ENCODE results near the gene SLC17A9. TPM values are rescaled to one million over a fixed set of nuclear protein-coding genes. Genes with fewer than 3 reads are reported as not detected.

The SLC17A9 gene
- polyA plus RNA-seq, 6 donors from 2014 or later = 3.1 to 10.0 (median 5.1) TPM

DNA sequence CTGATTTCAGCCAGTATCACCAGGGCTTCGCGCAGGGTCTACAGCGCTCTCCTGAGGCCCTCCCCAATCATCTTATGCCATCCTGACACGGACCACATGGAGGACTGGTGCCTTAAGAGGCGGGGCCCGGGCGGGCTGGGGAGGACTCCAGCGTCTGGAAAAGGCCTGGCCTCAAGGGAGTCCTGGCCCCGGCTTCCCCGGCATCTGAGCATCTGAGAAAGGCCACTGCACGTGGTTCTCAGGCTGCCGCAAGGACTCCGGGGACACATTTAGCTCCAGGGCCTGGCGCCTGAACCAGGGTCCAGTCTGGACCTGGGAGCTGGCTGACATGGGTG lies 32.9 kb downstream of the SLC17A9 start:
- no peak overlapping the region for H3K27ac Mint-ChIP-seq
- no peaks in the 10 kb centered on the region for H3K9me3 Mint-ChIP-seq
- H3K4me1 Mint-ChIP-seq = peaks cover 20 to 28% (median 22%) of the 10 kb centered on the region in 3 donors
- H3K27me3 Mint-ChIP-seq = peaks cover 25 to 74% (median 65%) of the 10 kb centered on the region in 3 donors
- no peaks in the 10 kb centered on the region for H3K36me3 Mint-ChIP-seq
- no peak overlapping the region for H3K4me3 Mint-ChIP-seq
- DNase-seq (no peak), ATAC-seq (ENCODE audit: low read depth in 2 of 2) (no peak)

DNA sequence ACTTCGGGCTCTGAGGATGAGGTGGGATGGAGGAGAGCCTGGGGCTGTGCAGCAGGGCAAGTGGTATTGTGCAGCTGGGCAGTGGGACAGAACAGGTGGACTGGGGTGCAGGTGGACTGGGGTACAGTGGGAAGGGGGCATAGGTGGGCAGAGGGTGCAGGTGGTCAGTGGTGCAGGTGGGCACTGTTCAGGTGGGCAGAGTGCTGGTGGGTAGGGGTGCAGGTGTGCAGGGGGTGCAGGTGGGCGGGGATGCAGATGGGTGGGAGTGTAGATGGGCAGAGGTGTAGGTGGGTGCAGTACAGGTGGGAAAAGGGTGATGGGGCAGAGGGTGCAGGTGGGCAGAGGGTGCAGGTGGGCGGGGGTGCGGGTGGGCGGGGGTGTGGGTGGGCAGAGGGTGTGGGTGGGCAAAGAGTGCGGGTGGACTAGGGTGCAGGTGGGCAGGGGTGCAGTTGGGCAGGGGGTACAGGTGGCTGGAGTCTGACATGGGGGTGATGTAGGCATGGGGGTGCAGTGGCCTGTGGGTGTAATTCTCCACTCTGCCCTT lies 33.8 kb downstream of the SLC17A9 start:
- H3K27ac Mint-ChIP-seq = peak overlapping the region in 1 of 6 donors; percentile 8
- ATAC-seq (ENCODE audit: low read depth in 2 of 2) = no peak
- DNase-seq = no peak
- no peaks in the 10 kb centered on the region for H3K36me3 Mint-ChIP-seq
- peaks cover 18 to 76% (median 65%) of the 10 kb centered on the region in 3 donors for H3K27me3 Mint-ChIP-seq
- H3K4me3 Mint-ChIP-seq = no peak overlapping the region
- H3K4me1 Mint-ChIP-seq = peaks cover 15 to 25% (median 16%) of the 10 kb centered on the region in 3 donors
- no peaks in the 10 kb centered on the region for H3K9me3 Mint-ChIP-seq

DNA sequence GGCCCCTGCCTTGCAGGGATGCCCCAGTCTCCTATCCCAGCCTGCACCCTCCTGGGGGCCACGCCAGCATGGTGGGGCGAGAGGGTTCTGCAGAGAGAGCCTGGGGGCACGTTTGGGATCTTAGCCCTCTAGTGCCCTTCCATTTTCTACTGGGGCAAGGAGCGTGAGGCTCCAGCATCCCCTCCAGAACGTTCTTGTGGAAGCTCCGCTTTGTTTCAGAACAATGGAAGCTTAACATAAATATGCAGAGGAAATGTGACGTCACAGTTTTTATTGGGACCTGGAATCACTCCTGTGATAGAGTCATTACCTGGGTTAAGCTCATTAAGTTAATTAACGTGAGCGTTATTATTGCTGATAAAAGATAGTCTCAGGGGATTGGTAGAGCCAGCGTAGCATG lies 34.6 kb downstream of the SLC17A9 start:
- H3K9me3 Mint-ChIP-seq = no peaks in the 10 kb centered on the region
- H3K4me3 Mint-ChIP-seq = no peak overlapping the region
- DNase-seq = no peak
- no peaks in the 10 kb centered on the region for H3K36me3 Mint-ChIP-seq
- H3K27me3 Mint-ChIP-seq = peaks cover 21 to 76% (median 61%) of the 10 kb centered on the region in 3 donors
- H3K4me1 Mint-ChIP-seq = peaks cover 7 to 18% (median 13%) of the 10 kb centered on the region in 3 donors
- H3K27ac Mint-ChIP-seq = peak overlapping the region in 1 of 6 donors; percentile 6
- ATAC-seq (ENCODE audit: low read depth in 2 of 2) = no peak

DNA sequence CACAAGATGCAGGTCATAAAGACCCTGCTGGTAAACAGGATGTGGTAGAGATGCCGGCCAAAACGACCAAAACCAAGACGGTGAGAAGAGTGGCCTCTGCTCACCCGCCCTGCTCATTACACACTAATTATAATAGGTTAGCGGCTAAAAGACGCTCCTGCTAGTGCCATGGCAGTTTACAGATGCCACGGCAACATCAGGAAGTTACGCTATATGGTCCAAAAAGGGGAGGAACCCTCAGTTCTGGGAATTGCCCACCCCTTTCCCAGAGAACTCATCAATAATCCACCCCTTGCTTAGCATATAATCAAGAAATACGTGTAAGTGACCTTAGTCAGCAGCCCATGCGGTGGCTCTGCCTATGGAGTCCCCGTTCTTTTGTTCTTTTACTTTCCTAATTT lies 36.7 kb downstream of the SLC17A9 start:
- Mint-ChIP-seq H3K9me3 (no peaks in the 10 kb centered on the region), H3K27me3 (peaks cover 13 to 66% (median 51%) of the 10 kb centered on the region in 3 donors), H3K36me3 (no peaks in the 10 kb centered on the region), H3K4me3 (peak overlapping the region; percentile 38 to 90 (median 76)), H3K27ac (peak overlapping the region in 1 of 6 donors; percentile 79), H3K4me1 (peaks cover 4 to 14% (median 13%) of the 10 kb centered on the region in 3 donors)
- DNase-seq = no peak
- ATAC-seq (ENCODE audit: low read depth in 2 of 2) = peak in 1 of 2 donors; percentile 23

DNA sequence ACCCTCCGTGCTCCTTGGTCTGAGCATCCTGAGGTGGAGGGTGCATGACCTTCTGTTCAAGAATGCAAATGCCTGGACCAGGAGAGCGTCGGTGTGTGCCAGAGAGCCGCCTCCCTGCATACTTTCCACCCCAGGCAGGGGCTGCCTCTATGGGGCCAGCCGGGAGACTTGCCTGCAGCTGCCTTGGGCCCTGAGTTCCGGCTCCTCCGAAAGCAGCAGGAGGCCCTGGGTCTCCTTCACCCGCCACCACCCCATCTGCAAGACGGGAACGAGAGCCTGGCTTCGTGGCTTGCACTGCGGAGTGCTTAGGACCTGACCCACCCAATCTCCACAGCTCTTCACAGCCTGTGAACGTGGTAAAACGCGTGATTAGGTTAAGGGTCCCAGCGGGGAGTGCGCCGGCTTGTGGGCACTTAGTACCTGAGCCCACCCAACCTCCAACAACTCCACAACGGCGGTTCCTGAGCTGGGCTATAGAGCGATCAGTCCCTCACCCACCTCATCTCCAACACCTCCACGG lies 37.9 kb downstream of the SLC17A9 start:
- H3K27ac Mint-ChIP-seq = no peak overlapping the region
- peaks cover 4 to 14% (median 13%) of the 10 kb centered on the region in 3 donors for H3K4me1 Mint-ChIP-seq
- no peaks in the 10 kb centered on the region for H3K36me3 Mint-ChIP-seq
- H3K4me3 Mint-ChIP-seq = peak overlapping the region in 2 of 8 donors; percentile 9 to 57
- DNase-seq = no peak
- H3K27me3 Mint-ChIP-seq = peaks cover 19 to 68% (median 53%) of the 10 kb centered on the region in 3 donors
- ATAC-seq (ENCODE audit: low read depth in 2 of 2) = no peak
- no peaks in the 10 kb centered on the region for H3K9me3 Mint-ChIP-seq

DNA sequence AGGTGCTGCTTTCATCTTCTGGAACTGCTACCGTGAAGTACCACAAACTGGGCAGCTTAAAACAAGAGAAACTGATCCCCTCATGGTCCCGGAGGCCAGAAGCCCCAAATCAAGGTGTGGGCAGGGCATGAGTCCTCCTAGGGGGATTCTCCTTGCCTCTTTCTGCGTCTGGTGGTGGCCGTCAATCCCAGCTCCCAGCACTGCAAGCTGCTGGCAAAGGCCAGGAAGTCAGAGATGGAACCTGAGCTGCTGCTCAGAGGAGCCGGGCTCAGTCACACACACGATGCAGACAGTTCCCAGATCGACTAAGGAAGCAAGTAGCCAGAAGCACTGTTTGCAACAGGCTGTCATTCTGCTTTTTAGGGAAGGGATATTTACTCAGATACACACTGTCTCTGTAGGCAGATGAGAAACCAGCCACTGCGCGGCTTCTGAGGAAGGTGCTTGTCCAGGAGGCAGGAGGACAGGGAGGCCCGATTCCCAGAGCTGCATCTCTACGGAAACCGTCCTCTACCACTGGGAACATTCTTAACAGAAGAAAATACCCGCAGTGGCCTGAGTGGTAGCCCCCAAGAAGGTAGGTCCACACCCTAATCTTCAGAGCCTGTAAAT lies 38.8 kb downstream of the SLC17A9 start:
- no peak overlapping the region for H3K27ac Mint-ChIP-seq
- peaks cover 4 to 14% (median 10%) of the 10 kb centered on the region in 3 donors for H3K4me1 Mint-ChIP-seq
- H3K9me3 Mint-ChIP-seq = no peaks in the 10 kb centered on the region
- no peak for ATAC-seq (ENCODE audit: low read depth in 2 of 2)
- no peaks in the 10 kb centered on the region for H3K36me3 Mint-ChIP-seq
- H3K4me3 Mint-ChIP-seq = no peak overlapping the region
- no peak for DNase-seq
- peaks cover 22 to 71% (median 56%) of the 10 kb centered on the region in 3 donors for H3K27me3 Mint-ChIP-seq

DNA sequence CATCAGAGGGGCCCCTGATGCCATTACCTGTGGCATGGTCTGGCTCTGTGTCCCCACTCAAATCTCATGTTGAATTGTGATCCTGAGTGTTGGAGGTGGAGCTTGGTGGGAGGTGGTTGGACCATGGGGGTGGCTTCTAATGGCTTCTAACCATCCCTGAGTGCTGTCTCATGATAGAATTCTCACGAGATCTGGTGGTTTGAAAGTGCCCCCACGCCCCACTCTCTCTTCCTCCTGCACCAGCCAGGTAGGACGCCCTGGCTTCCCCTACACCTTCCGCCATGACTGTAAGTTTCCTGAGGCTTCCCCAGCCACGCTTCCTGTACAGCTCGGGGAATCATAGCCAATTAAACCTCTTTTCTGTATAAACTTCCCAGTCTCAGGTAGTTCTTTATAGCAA lies 39.4 kb downstream of the SLC17A9 start:
- peaks cover 4 to 14% (median 10%) of the 10 kb centered on the region in 3 donors for H3K4me1 Mint-ChIP-seq
- DNase-seq = no peak
- peaks cover 22 to 71% (median 56%) of the 10 kb centered on the region in 3 donors for H3K27me3 Mint-ChIP-seq
- H3K9me3 Mint-ChIP-seq = no peaks in the 10 kb centered on the region
- no peak overlapping the region for H3K4me3 Mint-ChIP-seq
- H3K27ac Mint-ChIP-seq = no peak overlapping the region
- no peaks in the 10 kb centered on the region for H3K36me3 Mint-ChIP-seq
- no peak for ATAC-seq (ENCODE audit: low read depth in 2 of 2)

DNA sequence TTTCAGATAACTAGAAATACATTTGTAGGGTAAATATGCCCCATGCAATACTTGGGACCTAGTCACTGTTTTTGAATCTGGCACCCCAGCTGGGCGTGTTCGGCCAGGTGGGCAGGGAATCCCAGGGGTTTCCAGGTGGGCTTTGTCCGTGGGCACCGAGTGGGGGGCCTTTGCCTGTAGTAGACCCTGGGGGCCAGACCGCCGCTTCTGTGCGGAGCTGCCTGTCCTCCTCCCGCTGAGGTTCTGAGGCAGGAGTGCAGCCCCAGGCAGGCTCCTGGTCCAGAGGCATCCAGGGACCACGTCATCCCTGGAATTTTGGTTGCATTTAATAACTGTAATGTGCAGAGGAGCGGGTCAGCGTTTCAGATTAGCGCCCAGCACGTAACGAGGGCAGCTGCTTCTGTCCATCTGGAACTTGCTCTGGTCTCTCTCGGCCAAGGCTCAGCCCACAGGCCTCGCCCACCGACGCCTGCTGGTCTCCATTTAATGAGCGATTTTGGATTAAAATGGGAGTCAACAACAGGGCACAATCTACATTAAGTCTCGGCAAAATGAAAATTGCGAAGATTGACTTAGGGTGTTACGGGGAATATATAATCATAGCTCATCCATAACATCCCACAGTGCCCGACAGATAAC lies 41.5 kb downstream of the SLC17A9 start:
- no peak overlapping the region for H3K4me3 Mint-ChIP-seq
- DNase-seq (no peak), ATAC-seq (ENCODE audit: low read depth in 2 of 2) (no peak)
- no peaks in the 10 kb centered on the region for H3K36me3 Mint-ChIP-seq
- peaks cover 27 to 75% (median 65%) of the 10 kb centered on the region in 3 donors for H3K27me3 Mint-ChIP-seq
- no peak overlapping the region for H3K27ac Mint-ChIP-seq
- H3K9me3 Mint-ChIP-seq = peaks cover 0 to 2% (median 0%) of the 10 kb centered on the region in 7 donors
- peaks cover 4 to 12% (median 6%) of the 10 kb centered on the region in 3 donors for H3K4me1 Mint-ChIP-seq

DNA sequence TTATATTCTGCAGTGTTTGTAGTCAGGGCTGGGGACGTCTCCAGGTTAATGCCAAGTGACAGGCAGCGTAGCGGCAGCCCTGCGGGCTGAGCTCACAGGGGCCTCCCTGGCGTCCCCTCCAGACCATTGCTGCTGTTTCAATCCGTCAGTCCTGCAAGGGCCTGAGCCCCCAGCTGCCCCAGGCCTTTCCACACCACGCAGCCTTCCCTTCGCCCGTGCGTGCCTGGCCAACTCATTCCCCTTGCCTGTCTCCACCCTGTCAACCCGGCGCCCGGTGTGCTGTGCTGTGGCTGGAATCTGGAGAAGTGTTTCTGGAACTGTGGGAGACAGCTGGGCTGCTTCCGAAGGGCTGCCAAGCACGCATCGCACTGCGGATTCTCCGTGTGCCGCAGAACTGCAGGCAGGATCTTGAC lies 42.4 kb downstream of the SLC17A9 start:
- H3K4me3 Mint-ChIP-seq = no peak overlapping the region
- no peak for DNase-seq
- no peaks in the 10 kb centered on the region for H3K36me3 Mint-ChIP-seq
- peaks cover 0 to 2% (median 0%) of the 10 kb centered on the region in 7 donors for H3K9me3 Mint-ChIP-seq
- no peak overlapping the region for H3K27ac Mint-ChIP-seq
- no peak for ATAC-seq (ENCODE audit: low read depth in 2 of 2)
- peaks cover 28 to 80% (median 73%) of the 10 kb centered on the region in 3 donors for H3K27me3 Mint-ChIP-seq
- peaks cover 0 to 5% (median 0%) of the 10 kb centered on the region in 3 donors for H3K4me1 Mint-ChIP-seq

DNA sequence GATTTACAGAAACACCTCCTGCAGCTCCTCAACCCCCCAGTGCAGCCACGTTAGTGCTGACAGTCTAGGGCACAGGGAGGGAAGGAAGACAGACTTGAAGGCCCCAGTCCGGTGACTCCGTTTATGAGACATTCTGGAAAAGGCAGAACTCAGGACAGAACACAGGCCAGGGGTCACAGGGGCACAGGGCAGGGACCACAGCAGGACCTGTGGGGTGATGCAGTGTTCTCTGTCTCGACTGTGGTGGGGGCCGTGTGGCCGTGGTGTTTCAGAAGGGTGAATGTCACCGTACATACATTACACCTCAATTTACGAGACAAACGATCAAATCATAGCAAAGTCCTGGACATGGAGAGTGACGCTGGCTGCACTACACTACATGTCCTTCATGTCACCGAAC lies 43.0 kb downstream of the SLC17A9 start:
- no peak for ATAC-seq (ENCODE audit: low read depth in 2 of 2)
- Mint-ChIP-seq H3K36me3 (no peaks in the 10 kb centered on the region), H3K9me3 (peaks cover 0 to 2% (median 0%) of the 10 kb centered on the region in 7 donors), H3K27me3 (peaks cover 28 to 86% (median 79%) of the 10 kb centered on the region in 3 donors), H3K4me3 (no peak overlapping the region), H3K27ac (no peak overlapping the region), H3K4me1 (peaks cover 0 to 5% (median 0%) of the 10 kb centered on the region in 3 donors)
- no peak for DNase-seq

DNA sequence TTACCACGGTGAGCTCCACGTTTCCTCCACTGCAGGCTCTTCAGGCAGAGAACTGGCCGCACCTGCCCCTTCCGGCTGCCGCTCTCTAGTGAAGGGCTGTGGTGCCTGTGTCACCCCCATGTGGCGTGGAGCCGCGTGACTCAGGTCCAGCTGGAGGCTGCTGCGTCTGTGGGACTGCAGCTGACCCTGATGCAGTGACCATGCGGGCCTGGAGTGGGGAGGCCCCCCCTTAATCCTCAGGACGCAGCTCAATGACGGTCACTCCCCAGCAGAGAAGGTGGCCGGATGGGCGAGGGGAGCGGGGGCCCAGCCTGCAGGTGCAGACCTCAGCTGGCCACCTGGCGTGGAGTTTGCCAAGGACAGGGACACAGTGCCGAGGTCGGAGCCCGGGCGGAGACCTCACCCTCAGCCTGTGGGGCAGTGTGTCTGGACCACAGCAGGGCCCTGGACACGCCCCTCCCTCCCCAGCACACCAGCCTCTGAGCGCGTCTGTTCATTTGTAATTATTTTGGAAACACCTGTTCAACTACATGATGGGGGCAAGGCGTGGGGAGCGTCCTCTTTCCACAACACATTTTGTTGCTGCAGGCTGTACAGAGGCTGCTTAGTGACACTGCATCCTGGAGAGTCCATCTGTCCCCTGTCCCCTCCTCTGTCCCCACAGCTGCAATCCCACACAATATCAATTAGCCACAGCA lies 43.5 kb downstream of the SLC17A9 start:
- peaks cover 0 to 2% (median 0%) of the 10 kb centered on the region in 7 donors for H3K9me3 Mint-ChIP-seq
- ATAC-seq (ENCODE audit: low read depth in 2 of 2) (no peak), DNase-seq (no peak)
- peaks cover 0 to 5% (median 0%) of the 10 kb centered on the region in 3 donors for H3K4me1 Mint-ChIP-seq
- no peaks in the 10 kb centered on the region for H3K36me3 Mint-ChIP-seq
- no peak overlapping the region for H3K4me3 Mint-ChIP-seq
- peaks cover 28 to 86% (median 81%) of the 10 kb centered on the region in 3 donors for H3K27me3 Mint-ChIP-seq
- H3K27ac Mint-ChIP-seq = no peak overlapping the region

DNA sequence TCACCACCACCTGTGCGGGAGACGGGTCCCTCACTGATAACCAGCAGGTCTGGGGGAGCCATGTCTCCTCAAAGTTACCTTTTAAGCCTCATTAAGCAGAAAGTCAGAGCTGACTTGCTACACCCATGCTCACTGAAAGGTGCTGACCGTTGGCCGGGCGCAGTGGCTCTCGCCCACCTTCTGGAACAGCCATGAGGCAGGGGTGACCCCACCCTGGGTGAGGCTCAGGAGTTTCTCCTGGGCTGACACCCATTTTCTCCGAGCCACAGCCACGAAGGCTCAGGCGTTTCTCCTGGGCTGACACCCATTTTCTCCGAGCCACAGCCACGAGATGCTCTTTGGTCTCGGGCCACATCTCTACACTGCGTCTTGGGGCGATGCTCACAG lies 44.1 kb downstream of the SLC17A9 start:
- Mint-ChIP-seq H3K36me3 (no peaks in the 10 kb centered on the region), H3K27ac (no peak overlapping the region), H3K4me1 (peaks cover 0 to 5% (median 0%) of the 10 kb centered on the region in 3 donors), H3K4me3 (no peak overlapping the region), H3K9me3 (peaks cover 0 to 2% (median 0%) of the 10 kb centered on the region in 7 donors), H3K27me3 (peaks cover 33 to 85% (median 82%) of the 10 kb centered on the region in 3 donors)
- DNase-seq = no peak
- no peak for ATAC-seq (ENCODE audit: low read depth in 2 of 2)

DNA sequence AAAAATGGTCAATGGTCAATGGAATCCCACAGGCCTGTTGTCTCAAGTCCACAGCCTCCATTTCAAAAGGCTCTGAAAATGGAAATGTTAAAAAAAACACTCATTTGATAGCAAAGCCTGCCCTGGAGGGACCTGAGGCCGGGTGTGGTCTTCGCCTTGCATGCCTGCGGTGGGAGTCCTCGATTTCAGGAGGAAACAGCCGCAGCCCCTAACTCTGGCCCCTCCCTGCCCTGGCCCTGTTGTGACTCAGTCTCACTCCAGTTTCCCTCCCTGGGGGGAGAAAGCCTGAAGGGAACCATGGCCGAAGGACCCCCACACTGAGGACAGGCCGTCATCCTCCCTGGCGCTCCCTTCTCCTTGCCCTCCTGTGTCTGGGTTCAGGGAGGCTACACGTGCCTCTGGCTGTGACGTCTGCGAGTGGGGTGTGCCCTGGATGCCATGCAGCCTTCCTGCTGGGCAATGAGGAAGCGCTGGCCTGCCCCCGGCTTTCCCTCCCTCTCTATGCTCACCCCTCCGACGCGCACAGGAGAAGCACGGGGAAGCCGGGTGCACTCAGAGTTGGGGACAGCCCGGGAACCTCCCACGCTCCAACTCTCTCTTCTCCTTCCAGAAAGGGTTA lies 45.0 kb downstream of the SLC17A9 start:
- Mint-ChIP-seq H3K27ac (peak overlapping the region in 1 of 6 donors; percentile 85), H3K27me3 (peaks cover 29 to 81% (median 76%) of the 10 kb centered on the region in 3 donors)
- no peak for ATAC-seq (ENCODE audit: low read depth in 2 of 2)

More for the DNA sequence above, 45.0 kb downstream of the SLC17A9 start:
- DNase-seq = no peak
- no peaks in the 10 kb centered on the region for H3K36me3 Mint-ChIP-seq
- no peak overlapping the region for H3K4me3 Mint-ChIP-seq
- no peaks in the 10 kb centered on the region for H3K4me1 Mint-ChIP-seq
- H3K9me3 Mint-ChIP-seq = peaks cover 0 to 2% (median 0%) of the 10 kb centered on the region in 7 donors
